HG02885 (cell line): ENCODE data around the gene SH2B2.
"Not testable (repeated sequence)": the region's sequence is repeated elsewhere in the genome, so short reads cannot be mapped to it uniquely, and the experiment has no call there.

Experiments
- ATAC-seq: cut with Tn5 transposase; IDR thresholded peaks from one replicate; pipeline ENCODE4 v1.9.1; 2021; ENCODE audit warnings: mild to moderate bottlenecking; ENCODE audit not compliant: unreplicated experiment, poor library complexity

Gene SH2B2

GRCh38 chr7:102303669-102304422, 17.2 kb downstream of the SH2B2 start:
- ATAC-seq = no peak

- no peak for ATAC-seq
Observed at GRCh38 chr7:102304668-102305067, 18.0 kb downstream of the SH2B2 start.

GRCh38 chr7:102305414-102306268, 19.0 kb downstream of the SH2B2 start:
- ATAC-seq = peak; percentile 60

GRCh38 chr7:102306916-102307677, 20.4 kb downstream of the SH2B2 start:
- ATAC-seq = peak; percentile 65

DNA sequence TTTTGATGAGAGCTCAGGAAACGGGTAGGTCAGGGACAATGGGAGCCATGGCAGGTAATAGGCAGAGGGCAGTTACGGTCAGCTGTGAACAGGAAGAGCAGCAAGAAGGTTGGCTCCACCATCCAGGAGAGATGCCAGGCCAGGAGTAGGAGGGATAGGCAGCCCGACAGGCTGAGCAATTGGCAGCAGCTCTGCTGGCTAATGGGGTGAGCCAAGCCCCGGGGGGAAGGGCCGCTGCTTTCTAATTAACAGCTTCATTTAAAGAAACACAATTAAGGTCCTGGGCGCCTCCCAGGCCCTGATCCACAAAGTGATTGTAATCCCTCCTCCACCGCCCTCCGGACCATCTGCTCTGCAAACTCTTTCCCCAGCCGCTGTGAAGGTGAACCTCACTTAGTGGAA, 23.7 kb downstream of the SH2B2 start:
- no peak for ATAC-seq

DNA sequence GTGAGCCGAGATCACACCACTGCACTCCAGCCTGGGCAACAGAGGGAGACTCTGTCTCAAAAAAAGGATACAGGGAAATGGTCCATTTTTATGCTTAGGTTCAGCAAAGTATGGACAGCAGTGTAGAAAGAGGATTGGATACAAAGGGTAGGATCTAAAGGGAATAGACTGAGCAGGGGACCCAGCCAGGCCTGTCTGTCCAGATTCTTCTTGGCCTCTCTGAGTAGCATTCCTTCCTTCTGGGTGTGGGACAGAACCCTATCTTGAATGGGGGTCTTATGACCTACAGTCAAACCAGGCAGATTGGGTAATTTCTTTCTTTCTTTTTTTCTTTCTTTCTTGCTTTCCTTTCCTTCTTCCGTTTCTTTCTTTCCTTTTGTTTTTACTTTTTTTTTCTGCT, 25.6 kb downstream of the SH2B2 start:
- no peak for ATAC-seq

DNA sequence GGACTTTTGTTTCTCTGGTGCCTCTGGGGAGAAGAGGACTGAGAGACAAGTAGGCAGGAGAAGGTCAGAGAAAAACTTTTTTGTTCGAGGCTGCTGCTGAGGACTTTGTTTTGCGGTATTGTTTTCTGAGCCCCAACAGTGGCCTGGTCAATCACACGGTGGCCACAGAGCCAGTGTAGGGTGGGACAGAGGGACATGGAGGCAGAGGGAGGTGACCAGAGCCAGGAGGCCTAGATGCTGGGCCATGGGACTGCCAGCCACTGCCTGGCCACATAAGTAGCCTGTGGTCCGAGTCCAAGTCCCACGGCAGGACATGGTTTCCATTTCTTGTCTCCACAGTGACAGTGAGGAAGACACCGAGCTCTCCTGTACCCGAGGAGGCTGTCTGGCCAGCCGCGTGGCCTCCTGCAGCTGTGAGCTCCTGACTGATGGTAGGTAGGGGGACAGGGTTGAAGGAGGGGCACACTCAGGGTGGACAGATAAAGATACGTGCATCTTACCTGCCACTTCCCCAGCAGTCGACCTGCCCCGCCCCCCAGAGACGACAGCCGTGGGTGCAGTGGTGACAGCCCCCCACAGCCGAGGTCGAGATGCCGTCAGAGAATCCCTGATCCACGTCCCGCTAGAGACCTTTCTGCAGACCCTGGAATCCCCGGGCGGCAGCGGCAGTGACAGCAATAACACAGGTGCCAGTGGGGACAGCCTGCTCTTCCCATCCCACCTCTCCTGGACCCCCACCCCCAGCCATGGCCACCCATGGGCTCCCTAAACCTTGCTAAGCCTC, 27.5 kb downstream of the SH2B2 start:
- no peak for ATAC-seq

- no peak for ATAC-seq
Observed at GRCh38 chr7:102317231-102318059, 30.8 kb downstream of the SH2B2 start.

DNA sequence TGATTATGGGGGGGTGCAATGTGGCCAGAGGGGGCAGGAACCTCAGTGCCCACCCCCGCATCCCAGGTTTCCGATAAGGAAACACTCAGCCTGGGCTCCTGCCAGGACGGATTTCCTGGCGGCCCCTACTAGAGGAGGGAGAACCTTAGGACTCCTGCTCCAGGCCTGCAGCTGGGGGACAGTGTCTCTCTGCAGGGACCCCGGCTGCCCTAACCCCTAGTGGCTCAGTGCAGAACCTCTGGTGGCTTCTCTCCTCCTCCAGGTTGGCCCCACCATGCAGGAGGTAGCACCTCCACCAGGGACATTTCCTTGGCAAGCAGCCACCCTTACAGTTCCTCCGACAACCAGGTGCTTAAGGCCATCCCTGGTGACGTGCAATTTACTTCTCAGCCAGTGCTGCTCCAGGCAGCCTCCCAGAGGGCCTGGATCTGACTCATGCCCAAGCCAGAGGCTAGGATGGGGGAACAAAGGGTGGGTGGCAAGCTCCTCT, 31.9 kb downstream of the SH2B2 start:
- no peak for ATAC-seq

- ATAC-seq = no peak
Observed at GRCh38 chr7:102319671-102320070, 33.0 kb downstream of the SH2B2 start.

GRCh38 chr7:102320181-102320580, 33.5 kb downstream of the SH2B2 start:
- no peak for ATAC-seq

DNA sequence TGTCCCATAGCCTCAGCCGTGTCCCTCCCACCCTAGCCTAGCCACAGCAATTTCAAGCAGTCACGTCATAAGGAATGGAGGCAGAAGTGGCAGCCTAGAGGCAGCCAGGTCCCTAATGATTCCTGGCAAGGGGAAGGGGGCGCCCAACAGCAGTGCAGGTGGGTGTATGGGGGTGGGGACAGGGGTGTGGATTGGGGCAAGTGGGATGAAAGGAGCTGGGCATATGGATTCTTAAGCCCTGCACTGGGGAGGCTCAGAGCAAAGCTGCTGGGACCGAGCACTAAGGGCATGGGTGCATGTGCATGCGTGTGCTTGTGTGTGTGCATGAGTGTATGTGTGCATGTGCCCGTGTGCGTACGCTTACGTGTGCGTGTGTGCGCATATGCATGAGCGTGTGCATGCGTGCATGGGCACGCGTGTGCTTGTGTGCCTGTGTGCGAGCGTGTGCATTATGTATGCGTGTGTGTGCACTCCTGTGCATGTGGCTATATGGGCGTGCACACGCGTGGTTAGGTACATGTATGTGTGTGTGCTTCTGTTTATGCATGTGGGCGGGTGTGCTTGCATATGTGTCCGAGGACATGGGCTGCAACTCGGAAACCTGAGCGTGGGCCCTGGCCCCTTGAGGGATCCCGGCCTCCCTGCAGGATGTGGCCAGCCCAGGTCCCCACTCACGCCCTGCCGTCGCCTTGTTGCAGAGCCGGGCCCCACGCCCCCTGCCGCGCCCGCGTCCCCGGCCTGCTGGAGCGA, 34.1 kb downstream of the SH2B2 start:
- no peak for ATAC-seq

DNA sequence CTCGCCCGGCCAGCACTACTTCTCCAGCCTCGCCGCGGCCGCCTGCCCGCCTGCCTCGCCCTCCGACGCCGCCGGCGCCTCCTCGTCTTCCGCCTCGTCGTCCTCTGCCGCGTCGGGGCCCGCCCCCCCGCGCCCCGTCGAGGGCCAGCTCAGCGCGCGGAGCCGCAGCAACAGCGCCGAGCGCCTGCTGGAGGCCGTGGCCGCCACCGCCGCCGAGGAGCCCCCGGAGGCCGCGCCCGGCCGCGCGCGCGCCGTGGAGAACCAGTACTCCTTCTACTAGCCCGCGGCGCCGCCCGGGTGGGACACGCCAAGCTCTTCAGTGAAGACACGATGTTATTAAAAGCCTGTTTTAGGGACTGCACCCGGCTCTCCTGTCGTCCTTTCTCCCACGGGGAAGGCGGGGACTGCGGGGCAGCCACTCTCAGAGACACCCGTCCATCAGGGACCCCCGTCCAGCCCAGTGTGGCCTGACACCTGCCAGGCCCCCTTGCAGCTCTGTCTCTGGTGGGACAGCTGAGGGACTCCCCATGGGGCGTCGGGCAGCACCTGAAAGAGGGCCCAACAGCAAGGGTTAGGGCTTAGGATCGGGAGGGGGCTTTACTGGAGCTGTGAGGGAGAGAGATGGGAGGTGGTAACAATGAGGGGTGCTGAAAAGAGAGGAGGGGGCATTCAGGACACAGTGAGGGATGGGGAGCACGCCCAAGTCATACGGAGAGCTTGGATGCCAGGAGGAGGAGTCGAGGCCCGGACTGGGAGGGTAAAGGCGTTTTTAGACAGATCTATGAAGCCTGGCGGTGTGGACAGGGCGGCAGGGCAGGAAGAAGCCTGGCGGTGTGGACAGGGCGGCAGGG, 34.9 kb downstream of the SH2B2 start:
- ATAC-seq = no peak

- ATAC-seq = no peak
Observed at GRCh38 chr7:102322202-102322715, 35.6 kb downstream of the SH2B2 start.

DNA sequence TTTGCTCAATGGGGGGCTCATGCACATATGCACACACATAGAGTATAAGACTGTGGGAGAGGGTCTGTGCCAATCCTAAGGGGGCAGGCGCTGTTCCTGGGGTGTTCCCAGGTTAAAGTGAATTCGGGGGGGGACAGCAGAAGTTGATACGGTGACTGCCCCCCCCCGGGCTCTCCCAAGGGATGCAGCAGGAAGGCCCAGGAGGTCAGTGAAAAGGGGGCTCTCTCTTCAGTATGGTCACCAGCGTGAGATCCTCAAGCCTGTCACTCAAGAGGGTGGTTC, 37.2 kb downstream of the SH2B2 start:
- ATAC-seq = no peak

DNA sequence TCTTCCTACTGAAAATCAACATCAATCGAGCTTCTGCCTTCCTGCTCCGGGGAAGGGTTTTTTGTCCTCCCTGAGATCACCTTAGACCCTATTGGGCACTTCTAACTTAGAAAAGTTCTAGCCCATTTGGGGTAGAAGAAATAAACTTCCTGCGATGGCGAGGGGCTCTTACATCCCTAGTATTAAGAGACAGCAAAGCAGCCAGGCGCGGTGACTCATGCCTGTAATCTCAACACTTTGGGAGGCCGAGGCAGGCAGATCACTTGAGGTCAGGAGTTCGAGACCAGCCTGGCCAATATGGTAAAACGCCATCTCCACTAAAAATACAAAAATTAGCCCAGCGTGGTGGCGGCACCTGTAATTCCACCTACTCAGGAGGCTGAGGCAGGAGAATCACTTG, 38.4 kb downstream of the SH2B2 start:
- not testable (repeated sequence) for ATAC-seq

DNA sequence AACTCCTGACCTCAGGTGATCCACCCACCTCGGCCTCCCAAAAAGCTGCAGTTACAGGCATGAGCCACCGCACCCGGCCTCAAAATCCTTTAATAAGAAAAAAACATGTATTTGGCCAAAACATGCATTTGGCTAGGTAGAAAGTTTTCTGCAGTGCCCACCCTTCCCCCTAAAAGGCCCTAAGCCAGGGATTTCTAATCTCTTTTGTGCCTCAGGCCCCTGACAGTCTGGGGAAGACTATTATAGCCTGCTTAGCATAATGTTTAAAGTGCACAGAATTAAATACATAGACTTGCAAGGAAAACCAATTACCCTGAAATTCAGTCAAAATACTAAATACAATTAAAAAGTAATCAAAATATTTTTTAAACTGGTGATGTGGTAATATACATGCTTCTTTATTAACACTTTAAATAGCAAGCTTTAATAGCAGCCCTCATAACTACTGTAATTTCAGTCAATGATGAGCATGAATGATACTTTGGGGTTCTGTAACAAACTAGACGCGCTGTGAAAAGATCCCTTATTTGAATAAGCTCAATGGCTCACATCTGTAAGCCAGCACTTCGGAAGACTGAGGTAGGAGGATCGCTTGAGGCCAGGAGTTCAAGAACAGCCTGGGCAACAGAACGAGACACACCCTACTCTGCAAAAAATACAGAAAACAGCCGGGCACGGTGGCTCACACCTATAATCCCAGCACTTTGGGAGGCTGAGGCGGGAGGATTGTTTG, 39.7 kb downstream of the SH2B2 start:
- no peak for ATAC-seq
